ENCODE results near the gene IMMT. TPM values are rescaled to one million over a fixed set of nuclear protein-coding genes. Genes with fewer than 3 reads are reported as not detected.
"Not testable (repeated sequence)": the region's sequence is repeated elsewhere in the genome, so short reads cannot be mapped to it uniquely, and the experiment has no call there.

IMMT gene
- total RNA-seq: 100 to 1,000 TPM; 164 to 168 TPM

- Mint-ChIP-seq H3K9me3 (no peaks in the 10 kb centered on the region), H3K27me3 (ENCODE audit: low read depth) (no peaks in the 10 kb centered on the region), H3K27ac (peak within 1 kb of the TSS; percentile 90), H3K4me3 (peak within 1 kb of the TSS; percentile 89), H3K36me3 (ENCODE audit: low read depth) (peaks cover 15% of the 10 kb centered on the region), H3K4me1 (ENCODE audit: low read depth) (peaks cover 47% of the 10 kb centered on the region)
- DNase-seq: peak; percentile 96
- intact Hi-C loops (cut with micrococcal nuclease): loop anchor here (1.0 to 10.0 kb wide), 10 partner anchors 10 to 840 kb away; partner anchors contain the start of genes CHMP3, ELMOD3, PTCD3 and RETSAT
- CTCF ChIA-PET: no interaction called here
Measured at GRCh38 chr2:86195055-86195807, at the start of gene IMMT. IMMT (minus strand) TSS chr2:86195462; CDS start chr2:86195382, 80 bp downstream.

- H3K4me3 Mint-ChIP-seq; H3K27me3 Mint-ChIP-seq (ENCODE audit: low read depth); H3K4me1 Mint-ChIP-seq (ENCODE audit: low read depth); H3K27ac Mint-ChIP-seq; intact Hi-C loops (cut with micrococcal nuclease); H3K36me3 Mint-ChIP-seq (ENCODE audit: low read depth); DNase-seq; CTCF ChIA-PET; H3K9me3 Mint-ChIP-seq: not testable (repeated sequence)
Measured at GRCh38 chr2:86244781-86245180, 49.5 kb upstream of the IMMT start.

DNA sequence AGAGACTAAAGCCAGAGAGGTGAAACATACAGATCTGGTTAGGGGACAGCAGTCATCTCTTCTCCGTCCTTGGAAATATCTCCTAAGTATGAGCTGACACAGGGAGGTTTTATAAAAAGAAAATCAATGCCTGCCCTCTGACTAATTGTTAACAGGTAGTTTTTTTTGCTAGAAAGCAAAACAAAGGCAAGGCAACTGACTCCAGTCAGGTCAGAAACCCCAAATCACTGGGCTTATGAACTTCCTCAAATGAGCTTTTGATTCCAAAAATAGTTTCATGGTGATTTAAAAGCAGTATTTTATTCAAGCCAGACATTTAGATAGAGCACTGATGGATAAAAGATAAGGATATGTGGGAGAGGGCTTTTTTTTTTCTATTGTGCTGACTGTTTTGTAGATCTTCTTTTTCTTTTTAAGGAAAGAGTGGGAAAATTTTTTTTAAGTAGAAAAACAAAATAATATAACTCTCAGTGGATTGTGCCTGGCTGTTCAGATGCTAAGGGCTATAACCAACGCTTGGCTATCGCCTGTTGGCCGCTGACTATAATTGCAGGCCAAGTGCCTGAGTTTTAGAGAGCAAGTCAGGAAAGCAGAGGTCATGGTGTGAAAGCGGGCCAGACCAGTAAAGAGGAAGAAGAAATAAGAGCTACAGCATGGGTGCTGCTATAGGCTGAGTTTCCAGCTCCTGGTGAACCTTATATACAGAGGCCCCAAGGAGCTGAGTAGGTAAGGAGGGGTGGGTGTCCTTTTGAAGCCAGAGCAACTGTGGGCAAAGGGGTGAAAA is 48.9 kb upstream of the IMMT start:
- Mint-ChIP-seq H3K4me3 (no peak overlapping the region), H3K27ac (no peak overlapping the region), H3K27me3 (ENCODE audit: low read depth) (no peaks in the 10 kb centered on the region), H3K36me3 (ENCODE audit: low read depth) (no peaks in the 10 kb centered on the region), H3K9me3 (no peaks in the 10 kb centered on the region), H3K4me1 (ENCODE audit: low read depth) (no peaks in the 10 kb centered on the region)
- DNase-seq: no peak
- intact Hi-C loops (cut with micrococcal nuclease): no loop called here
- CTCF ChIA-PET: no interaction called here

DNA sequence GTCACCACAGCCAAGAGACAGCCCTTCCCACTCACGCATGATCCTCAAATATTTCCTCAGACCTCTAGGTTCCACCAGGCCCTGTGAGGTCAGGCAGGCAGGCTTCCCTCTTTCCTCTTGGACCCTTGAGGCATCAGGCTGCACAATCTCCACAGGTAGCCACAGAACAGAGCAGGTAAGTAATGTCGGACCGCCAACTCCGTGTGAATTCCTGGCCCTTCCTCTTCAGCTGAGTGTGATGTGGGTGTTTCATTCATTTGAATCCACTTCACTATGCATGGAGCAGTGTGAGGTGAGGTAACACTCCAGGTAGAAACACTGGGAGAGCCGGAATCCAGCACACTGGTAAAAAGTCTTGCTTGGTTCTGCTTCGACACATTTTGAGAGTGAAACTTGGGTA is 48.0 kb upstream of the IMMT start:
- Mint-ChIP-seq H3K27ac (no peak overlapping the region), H3K9me3 (no peaks in the 10 kb centered on the region), H3K36me3 (ENCODE audit: low read depth) (no peaks in the 10 kb centered on the region), H3K4me3 (no peak overlapping the region), H3K4me1 (ENCODE audit: low read depth) (peaks cover 7% of the 10 kb centered on the region), H3K27me3 (ENCODE audit: low read depth) (peaks cover 2% of the 10 kb centered on the region)
- CTCF ChIA-PET: no interaction called here
- intact Hi-C loops (cut with micrococcal nuclease): no loop called here
- no peak for DNase-seq

DNA sequence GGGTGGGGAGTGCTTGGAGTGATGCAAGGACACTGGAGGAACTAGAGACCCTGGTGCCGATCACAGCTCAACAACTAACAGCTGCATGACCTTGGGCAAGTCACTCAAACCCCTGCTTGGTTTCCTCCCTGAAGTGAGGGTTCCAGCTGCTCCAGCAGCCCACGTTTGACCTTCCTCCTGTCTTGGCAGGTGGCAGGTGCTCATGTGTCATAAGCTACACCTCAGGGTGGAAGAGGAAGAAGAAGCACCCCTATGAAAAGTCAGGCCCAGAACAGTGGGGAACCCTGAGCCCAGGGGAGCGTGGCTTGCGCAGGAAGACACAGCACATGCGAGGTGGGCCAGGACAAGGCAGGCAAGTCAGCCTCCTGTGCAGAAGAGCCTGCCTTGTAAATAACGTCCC is 46.3 kb upstream of the IMMT start:
- intact Hi-C loops (cut with micrococcal nuclease): no loop called here
- Mint-ChIP-seq H3K27ac (no peak overlapping the region), H3K36me3 (ENCODE audit: low read depth) (no peaks in the 10 kb centered on the region), H3K9me3 (no peaks in the 10 kb centered on the region), H3K4me3 (no peak overlapping the region), H3K4me1 (ENCODE audit: low read depth) (peaks cover 10% of the 10 kb centered on the region), H3K27me3 (ENCODE audit: low read depth) (peaks cover 2% of the 10 kb centered on the region)
- CTCF ChIA-PET: no interaction called here
- DNase-seq: no peak

- Mint-ChIP-seq H3K27me3 (ENCODE audit: low read depth) (peaks cover 2% of the 10 kb centered on the region), H3K4me3 (no peak overlapping the region), H3K4me1 (ENCODE audit: low read depth) (peaks cover 10% of the 10 kb centered on the region), H3K9me3 (no peaks in the 10 kb centered on the region), H3K36me3 (ENCODE audit: low read depth) (no peaks in the 10 kb centered on the region), H3K27ac (no peak overlapping the region)
- no peak for DNase-seq
- CTCF ChIA-PET: interaction anchor here (0.6 kb wide), 1 partner anchor 28 kb away, joined by 4 read pairs; no protein-coding TSS in a partner anchor
- intact Hi-C loops (cut with micrococcal nuclease): no loop called here
Measured at GRCh38 chr2:86240251-86240650, 45.0 kb upstream of the IMMT start.

DNA sequence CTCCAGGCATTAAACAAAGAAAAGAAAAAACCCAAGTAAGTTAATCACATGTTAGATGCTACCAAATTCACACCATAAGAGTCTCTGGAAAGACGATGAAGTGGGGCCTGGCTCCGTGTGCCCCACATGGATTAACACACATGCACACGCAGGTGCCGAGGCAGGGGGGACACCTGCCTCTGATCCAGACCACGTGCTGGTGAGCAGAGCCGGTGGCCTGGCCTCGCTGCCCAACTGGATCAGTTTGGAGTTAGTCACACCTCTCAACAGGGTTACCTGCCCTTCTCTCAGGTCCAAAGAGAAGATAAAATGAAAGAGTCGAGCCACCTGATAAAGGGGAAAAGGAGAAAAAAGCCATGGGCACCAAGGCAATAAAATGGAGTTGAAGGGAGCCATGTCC is 44.5 kb upstream of the IMMT start:
- intact Hi-C loops (cut with micrococcal nuclease): no loop called here
- H3K27me3 Mint-ChIP-seq (ENCODE audit: low read depth): peaks cover 2% of the 10 kb centered on the region
- H3K4me3 Mint-ChIP-seq: no peak overlapping the region
- DNase-seq: no peak
- no peaks in the 10 kb centered on the region for H3K36me3 Mint-ChIP-seq (ENCODE audit: low read depth)
- H3K4me1 Mint-ChIP-seq (ENCODE audit: low read depth): peaks cover 10% of the 10 kb centered on the region
- CTCF ChIA-PET: no interaction called here
- H3K27ac Mint-ChIP-seq: no peak overlapping the region
- no peaks in the 10 kb centered on the region for H3K9me3 Mint-ChIP-seq

DNA sequence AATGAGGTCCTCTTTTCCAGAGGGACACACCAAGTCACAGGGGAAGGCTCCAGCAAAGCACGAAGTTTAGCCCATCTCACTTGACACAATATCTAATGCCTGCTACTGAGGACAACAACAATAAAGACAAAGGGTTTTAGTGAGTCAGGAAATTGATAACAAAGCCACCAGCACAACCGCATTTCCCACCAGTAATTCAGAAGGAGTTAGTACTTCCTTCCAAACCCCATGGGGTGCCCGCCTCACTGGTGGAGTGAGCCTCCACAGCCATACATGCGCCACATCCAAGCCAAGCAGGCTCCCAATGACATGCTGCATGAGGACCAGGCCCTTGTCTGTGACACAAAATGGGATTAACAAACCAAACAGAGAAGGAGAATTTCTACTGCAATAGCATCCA is 44.1 kb upstream of the IMMT start:
- Mint-ChIP-seq H3K36me3 (ENCODE audit: low read depth) (no peaks in the 10 kb centered on the region), H3K27ac (no peak overlapping the region), H3K9me3 (no peaks in the 10 kb centered on the region), H3K27me3 (ENCODE audit: low read depth) (peaks cover 2% of the 10 kb centered on the region), H3K4me1 (ENCODE audit: low read depth) (peaks cover 10% of the 10 kb centered on the region), H3K4me3 (no peak overlapping the region)
- intact Hi-C loops (cut with micrococcal nuclease): no loop called here
- DNase-seq: no peak
- CTCF ChIA-PET: no interaction called here

DNA sequence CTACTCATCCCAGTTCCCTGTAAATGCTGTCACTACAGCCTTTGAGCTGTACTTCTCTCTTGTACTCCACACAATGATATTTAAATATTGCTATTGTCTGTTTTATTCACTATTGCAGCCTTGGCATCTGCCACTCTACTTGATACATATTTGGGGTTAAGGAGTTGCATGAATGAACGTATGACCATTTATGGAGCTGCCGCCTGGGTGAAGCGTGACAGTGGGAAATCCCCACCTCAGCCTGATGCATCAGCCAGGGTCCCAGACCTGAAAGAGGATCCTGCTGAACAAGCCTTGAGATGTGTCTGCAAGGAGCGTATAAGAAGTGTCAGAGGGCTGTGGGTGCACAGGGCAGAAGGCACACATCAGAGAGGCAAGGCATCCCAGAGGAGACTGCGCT is 43.1 kb upstream of the IMMT start:
- DNase-seq: peak; percentile 74
- Mint-ChIP-seq H3K9me3 (no peaks in the 10 kb centered on the region), H3K27me3 (ENCODE audit: low read depth) (peaks cover 2% of the 10 kb centered on the region), H3K27ac (no peak overlapping the region), H3K36me3 (ENCODE audit: low read depth) (no peaks in the 10 kb centered on the region), H3K4me3 (no peak overlapping the region), H3K4me1 (ENCODE audit: low read depth) (peaks cover 10% of the 10 kb centered on the region)
- intact Hi-C loops (cut with micrococcal nuclease): no loop called here
- CTCF ChIA-PET: interaction anchor here (1.1 to 1.2 kb wide), 2 partner anchors 17 to 203 kb away, joined by 3 to 7 read pairs; partner anchors contain the start of gene KDM3A

- Mint-ChIP-seq H3K9me3 (no peaks in the 10 kb centered on the region), H3K4me3 (no peak overlapping the region), H3K36me3 (ENCODE audit: low read depth) (no peaks in the 10 kb centered on the region), H3K27ac (no peak overlapping the region), H3K27me3 (ENCODE audit: low read depth) (peaks cover 2% of the 10 kb centered on the region), H3K4me1 (ENCODE audit: low read depth) (peaks cover 10% of the 10 kb centered on the region)
- intact Hi-C loops (cut with micrococcal nuclease): no loop called here
- CTCF ChIA-PET: interaction anchor here (0.7 kb wide), 1 partner anchor 133 kb away, joined by 3 read pairs; no protein-coding TSS in a partner anchor
- DNase-seq: no peak
Measured at GRCh38 chr2:86237172-86237571, 41.9 kb upstream of the IMMT start.

GRCh38 chr2:86235196-86235980 is 40.1 kb upstream of the IMMT start:
- Mint-ChIP-seq H3K4me3 (no peak overlapping the region), H3K4me1 (ENCODE audit: low read depth) (peaks cover 10% of the 10 kb centered on the region), H3K27ac (no peak overlapping the region), H3K9me3 (no peaks in the 10 kb centered on the region), H3K36me3 (ENCODE audit: low read depth) (no peaks in the 10 kb centered on the region), H3K27me3 (ENCODE audit: low read depth) (peaks cover 2% of the 10 kb centered on the region)
- CTCF ChIA-PET: interaction anchor here (0.8 kb wide), 1 partner anchor 22 kb away, joined by 4 read pairs; no protein-coding TSS in a partner anchor
- intact Hi-C loops (cut with micrococcal nuclease): no loop called here
- DNase-seq: no peak

GRCh38 chr2:86234563-86235131 is 39.4 kb upstream of the IMMT start:
- intact Hi-C loops (cut with micrococcal nuclease): no loop called here
- Mint-ChIP-seq H3K27ac (no peak overlapping the region), H3K4me3 (no peak overlapping the region), H3K27me3 (ENCODE audit: low read depth) (peaks cover 2% of the 10 kb centered on the region), H3K4me1 (ENCODE audit: low read depth) (peaks cover 10% of the 10 kb centered on the region), H3K9me3 (no peaks in the 10 kb centered on the region), H3K36me3 (ENCODE audit: low read depth) (no peaks in the 10 kb centered on the region)
- CTCF ChIA-PET: no interaction called here
- DNase-seq: no peak

Measured in activated naive CD4-positive, alpha-beta T cell treated with anti-CD3 and anti-CD28 coated beads for 36 hours (primary cell).